Iris pigment epithelial cell (primary cell): ENCODE results near the gene RCOR3.
"Not testable (repeated sequence)": the region's sequence is repeated elsewhere in the genome, so short reads cannot be mapped to it uniquely, and the experiment has no call there.

ENCODE experiments used
- DNase-seq: peaks from one replicate; pipeline ENCODE4 v3.0.0-alpha.2; 2011; ENCODE audit warnings: low read depth

The RCOR3 gene

DNA sequence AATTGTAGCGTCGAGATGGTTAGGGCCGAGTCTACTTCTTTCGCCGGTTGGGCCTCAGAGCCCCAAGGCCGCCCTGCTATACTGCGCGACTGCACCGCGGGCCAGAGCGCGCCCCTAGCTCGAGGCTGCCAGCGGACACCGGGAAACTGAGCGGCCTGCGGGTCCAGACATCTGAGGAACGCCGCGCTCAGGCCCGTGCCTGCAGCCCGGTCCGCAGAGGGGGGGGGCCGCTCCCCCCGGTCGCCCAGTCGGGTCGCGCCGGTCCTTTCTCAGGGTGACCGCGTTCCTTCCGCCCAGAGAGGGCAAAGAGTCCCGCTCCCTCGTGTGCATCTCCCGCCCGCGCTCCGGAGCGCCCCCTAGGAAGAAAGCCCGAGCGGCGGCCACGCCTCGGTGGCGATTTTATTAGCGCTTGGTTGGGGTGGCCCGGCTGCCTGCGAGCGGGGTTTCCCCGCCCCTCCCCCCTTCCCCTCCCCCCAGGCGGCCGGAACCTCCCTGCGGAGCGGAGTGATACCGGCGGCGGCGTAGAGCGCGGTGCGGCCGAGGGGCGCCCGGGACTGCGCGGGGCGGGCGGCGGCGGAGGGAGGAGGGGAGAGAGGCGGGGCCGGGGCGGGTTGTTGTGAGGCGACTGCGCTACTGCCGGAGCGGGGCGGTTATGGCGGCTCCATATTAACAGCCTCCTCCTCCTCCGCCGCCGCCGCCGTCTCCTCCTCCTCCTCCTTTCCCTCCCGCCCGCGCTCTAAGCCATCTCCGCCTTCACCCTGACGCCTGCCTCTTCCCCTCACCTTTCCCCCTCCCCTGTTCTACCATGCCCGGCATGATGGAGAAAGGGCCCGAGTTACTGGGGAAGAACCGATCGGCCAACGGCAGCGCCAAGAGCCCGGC is at the start of gene RCOR3:
Gene RCOR3 (plus strand): TSS at position 611 of the 882 bp plus-strand sequence. CDS start 195 bp downstream, at position 806.
- DNase-seq: peak; percentile 94

GRCh38 chr1:211210052-211210451 is 49.1 kb upstream of the RCOR3 start:
- DNase-seq: no peak

- no peak for DNase-seq
These were observed 48.2 kb upstream of the RCOR3 start for GRCh38 chr1:211210965-211211364.

- DNase-seq: no peak
These were observed 45.5 kb upstream of the RCOR3 start for GRCh38 chr1:211213702-211214101.

- no peak for DNase-seq
These were observed 43.6 kb upstream of the RCOR3 start for GRCh38 chr1:211215577-211215976.

DNA sequence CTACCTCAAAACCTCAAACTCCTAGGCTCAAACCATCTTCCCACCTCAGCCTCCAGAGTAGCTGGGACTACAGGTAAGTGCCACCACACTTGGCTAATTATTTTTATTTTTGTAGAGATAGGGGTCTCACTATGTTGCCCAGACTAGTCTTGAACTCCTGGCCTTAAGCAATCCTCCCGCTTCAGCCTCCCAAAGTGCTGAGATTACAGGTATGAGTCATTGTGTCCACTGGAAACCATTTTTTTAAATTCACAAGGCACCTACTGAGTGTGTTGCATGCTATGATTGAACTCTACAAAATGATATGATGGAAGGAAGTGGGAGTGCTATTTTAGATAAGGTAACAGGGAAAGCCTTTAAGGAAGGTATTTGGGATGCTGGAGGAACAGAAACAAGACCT is 41.8 kb upstream of the RCOR3 start:
- no peak for DNase-seq

DNA sequence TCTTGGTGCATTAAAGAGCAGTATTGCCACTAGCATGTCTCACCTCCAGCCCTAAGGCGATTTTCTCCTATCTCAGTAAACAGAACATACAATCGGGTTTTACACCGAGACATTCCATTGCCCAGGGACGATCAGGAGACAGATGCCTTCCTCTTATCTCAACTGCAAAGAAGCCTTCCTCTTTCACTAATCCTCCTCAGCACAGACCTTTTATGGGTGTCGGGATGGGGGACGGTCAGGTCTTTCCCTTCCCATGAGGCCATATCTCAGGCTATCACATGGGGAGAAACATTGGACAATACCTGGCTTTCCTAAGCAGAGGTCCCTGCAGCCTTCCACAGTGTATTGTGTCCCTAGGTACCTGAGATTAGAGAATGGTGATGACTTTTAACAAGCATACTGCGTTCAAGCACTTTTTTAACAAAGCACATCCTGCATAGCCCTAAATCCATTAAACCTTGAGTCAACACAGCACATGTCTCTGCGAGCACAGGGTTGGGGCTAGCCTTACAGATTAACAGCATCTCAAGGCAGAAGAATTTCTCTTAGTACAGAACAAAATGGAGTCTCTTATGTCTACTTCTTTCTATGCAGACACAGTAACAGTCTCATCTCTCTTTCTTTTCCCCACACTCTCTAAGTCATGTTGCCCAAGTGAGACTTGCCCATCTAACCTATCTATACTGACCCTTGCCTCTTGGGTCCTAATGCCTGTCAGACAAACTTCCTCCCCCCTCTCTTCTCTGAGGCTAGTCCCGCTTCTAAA is 36.5 kb upstream of the RCOR3 start:
- DNase-seq: not testable (repeated sequence)

DNA sequence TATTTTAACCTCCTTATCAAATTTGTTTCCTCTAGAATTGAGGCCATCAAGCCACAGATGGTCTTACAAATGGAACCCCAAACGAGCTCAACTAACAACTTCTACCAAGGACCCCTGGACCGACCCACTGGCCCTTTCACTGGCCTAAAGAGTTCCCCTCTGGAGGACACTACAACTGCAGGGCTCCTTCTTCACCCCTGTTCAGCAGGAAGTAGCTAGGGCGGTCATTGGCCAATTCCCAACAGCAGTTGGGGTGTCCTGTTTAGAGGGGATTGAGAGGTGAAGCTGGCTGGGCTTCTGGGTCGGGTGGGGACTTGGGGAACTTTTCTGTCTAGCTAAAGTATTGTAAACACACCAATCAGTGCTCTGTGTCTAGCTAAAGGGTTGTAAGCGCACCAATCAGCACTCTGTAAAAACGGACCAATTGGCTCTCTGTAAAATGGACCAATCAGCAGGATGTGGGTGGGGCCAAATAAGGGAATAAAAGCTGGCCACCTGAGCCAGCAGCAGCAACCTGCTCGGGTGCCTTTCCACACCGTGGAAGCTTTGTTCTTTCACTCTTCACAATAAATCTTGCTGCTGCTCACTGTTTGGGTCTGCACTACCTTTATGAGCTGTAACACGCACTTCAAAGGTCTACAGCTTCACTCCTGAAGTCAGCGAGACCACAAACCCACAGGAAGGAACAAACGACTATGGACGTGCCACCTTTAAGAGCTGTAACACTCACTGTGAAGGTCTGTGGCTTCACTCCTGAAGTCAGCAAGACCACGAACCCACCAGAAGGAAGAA is 30.4 kb upstream of the RCOR3 start:
- not testable (repeated sequence) for DNase-seq

DNA sequence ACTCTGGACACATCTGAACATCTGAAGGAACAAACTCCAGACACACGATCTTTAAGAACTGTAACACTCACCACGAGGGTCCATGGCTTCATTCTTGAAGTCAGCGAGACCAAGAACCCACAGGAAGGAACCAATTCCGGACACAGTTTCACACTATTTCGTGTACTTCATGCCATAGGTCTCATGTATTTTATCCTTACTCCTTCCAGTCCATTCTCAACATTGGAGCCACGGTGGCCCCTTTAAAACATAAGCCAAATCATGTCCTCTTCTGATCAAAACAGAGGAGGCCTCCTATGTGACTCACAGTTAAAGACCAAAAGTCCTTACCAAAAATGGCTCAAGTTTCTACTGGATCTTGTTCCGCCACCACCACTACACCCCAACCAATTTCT is 29.8 kb upstream of the RCOR3 start:
- no peak for DNase-seq

GRCh38 chr1:211231873-211232272 is 27.3 kb upstream of the RCOR3 start:
- no peak for DNase-seq

DNA sequence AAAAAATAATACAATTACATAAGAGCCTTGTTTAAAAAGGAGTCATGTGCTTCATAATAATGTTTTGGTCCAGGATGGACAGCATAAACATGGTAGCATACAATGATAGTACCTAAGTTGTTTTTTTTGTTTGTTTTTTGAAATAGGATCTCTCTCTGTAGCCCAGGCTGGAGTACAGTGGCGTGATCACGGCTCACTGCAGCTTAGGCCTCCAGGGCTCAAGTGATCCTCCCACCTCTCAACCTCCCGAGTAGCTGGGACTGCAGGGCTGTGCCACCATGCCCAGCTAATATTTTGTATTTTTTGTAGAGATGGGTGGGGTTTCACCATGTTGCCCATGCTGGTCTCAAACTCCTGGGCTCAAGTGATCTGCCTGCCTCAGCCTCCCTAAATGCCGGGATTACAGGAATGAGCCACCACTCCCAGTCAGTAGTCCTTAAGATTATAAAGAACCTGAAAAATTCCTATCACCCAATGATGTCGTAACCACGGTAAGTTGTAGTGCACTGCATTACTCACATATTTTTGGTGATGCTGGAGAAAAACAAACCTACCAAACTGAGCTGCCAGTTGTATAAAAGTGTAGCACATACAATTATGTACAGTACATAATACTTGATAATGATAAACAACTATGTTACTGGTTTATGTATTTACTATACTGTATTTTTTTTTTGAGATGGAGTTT is 22.4 kb upstream of the RCOR3 start:
- DNase-seq: peak; percentile 34

- no peak for DNase-seq
These were observed 21.6 kb upstream of the RCOR3 start for GRCh38 chr1:211237579-211237978.

- not testable (repeated sequence) for DNase-seq
These were observed 18.6 kb upstream of the RCOR3 start for GRCh38 chr1:211240567-211240966.

DNA sequence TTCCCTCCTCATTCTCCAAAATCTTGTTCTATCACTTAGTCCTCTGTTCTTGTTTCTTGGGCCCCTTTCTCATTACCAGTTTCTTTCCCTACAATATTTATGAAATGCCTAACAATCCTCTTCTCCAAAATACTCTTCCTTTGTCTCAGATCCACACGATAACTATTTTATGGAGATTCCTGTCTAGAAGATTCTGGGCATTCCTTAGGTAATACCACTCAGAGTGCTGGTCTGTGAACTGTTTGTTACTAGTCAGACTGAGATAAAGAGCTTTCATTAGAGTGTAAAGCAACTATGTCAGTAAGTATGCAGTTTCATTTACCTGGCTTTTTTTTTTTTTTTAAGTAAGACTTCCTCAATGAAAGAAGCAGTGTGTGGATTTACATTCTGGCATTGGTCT is 18.1 kb upstream of the RCOR3 start:
- no peak for DNase-seq

DNA sequence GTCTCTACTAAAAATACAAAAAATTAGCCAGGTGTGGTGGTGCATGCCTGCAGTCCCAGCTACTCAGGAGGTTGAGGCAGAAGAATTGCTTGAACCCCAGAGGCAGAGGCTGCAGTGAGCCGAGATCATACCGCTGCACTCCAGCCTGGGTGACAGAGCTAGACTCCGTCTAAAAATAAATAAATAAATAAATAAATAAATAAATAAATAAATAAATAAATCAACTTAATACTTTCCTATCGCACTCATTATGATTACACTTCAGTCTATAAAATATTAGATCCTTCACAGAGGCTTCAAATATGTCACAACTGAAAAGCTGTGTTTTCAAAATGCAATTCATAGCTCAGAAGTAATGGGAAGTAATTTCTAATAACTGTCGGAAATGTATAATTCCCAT is 15.5 kb upstream of the RCOR3 start:
- DNase-seq: not testable (repeated sequence)

GRCh38 chr1:211246583-211246982 is 12.6 kb upstream of the RCOR3 start:
- DNase-seq: not testable (repeated sequence)

GRCh38 chr1:211247921-211248320 is 11.2 kb upstream of the RCOR3 start:
- DNase-seq: peak; percentile 15

DNA sequence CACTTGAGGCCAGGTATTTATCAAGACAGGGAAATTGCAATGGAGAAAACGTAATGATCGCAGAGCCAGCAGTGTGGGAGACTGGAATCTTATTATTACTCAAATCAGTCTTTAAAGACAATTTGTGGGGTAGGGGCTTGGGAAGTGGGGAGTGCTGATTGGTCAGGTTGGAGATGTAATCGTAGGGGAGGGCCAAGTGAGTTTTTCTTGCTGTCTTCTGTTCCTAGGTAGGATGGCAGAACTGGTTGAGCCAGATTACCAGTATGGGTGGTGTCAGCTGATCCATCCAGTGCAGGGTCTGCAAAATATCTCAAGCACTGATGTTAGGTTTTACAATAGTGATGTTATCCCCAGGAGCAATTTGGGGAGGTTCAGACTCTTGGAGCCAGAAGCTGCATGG is 9.6 kb upstream of the RCOR3 start:
- not testable (repeated sequence) for DNase-seq

DNA sequence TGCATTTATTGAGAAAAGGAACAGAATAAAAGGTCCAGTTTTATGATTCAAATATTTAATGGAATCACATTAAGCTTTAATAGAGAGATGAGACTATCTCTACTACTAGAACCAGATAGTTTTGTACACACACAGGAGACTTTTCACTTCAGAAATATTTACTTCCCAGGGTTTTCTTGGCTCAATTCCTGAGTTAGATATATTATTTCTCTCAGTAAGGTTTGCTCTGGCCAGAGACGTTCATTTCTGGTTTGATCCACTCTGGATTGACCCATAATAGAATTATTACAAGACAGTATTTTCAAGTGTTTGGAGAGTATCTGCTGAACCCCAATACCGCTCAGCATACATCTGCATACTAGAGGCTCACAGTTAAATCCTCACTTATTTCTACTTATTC is 1.3 kb upstream of the RCOR3 start:
- peak; percentile 38 for DNase-seq

- DNase-seq: peak; percentile 77
These were observed 833 bp upstream of the RCOR3 start for GRCh38 chr1:211258310-211258755.

DNA sequence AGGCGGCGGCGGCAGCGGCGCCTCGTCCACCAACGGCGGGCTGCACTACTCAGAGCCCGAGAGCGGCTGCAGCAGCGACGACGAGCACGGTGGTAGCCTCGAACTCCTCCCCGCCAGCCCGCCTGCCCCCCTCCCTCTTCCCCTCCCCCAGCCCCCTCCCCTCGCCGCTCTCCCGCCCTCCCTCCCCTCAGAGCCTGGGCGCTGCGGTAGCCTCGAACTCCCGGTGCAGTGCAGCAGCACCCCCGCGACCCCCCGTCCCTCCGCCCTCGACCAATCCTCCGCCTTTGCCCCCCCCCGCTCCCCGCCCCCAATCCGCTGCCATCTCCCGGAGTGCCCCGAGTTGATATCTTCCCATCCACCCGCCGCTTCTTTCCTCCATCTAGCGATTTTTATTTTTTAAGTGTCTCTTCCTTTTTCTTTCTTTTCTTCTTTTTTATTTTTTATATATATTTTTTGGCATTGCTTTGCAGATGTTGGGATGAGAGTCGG is 516 bp downstream of the RCOR3 start:
- DNase-seq: no peak
